IPS-20b (cell line): ENCODE measurements around the gene ARF3.

Source experiments
- H3K27ac ChIP-seq: one replicate; pipeline ENCODE4 v1.5.1; 2013; ENCODE audit warnings: low read length
- H3K27me3 ChIP-seq: 2 replicates; pipeline ENCODE4 v1.6.1; 2013; ENCODE audit warnings: mild to moderate bottlenecking, low read length, inconsistent platforms; ENCODE audit not compliant: insufficient read depth
- H3K36me3 ChIP-seq: 2 replicates; pipeline ENCODE4 v1.6.1; 2013; ENCODE audit warnings: low read depth, mild to moderate bottlenecking, inconsistent platforms, low read length, moderate library complexity; ENCODE audit not compliant: insufficient read depth
- H3K4me1 ChIP-seq: 2 replicates; pipeline ENCODE4 v1.6.1; 2013; ENCODE audit warnings: mild to moderate bottlenecking, control low read depth, inconsistent platforms, low read length, moderate library complexity; ENCODE audit not compliant: insufficient read depth
- H3K4me3 ChIP-seq: 2 replicates; pipeline ENCODE4 v1.5.1; 2013; ENCODE audit warnings: mild to moderate bottlenecking, low read length, inconsistent platforms
- H3K9ac ChIP-seq: 2 replicates; pipeline ENCODE4 v1.6.1; 2013; ENCODE audit warnings: low read depth, mild to moderate bottlenecking, inconsistent platforms, low read length, moderate library complexity
- H3K9me3 ChIP-seq: 2 replicates; pipeline ENCODE4 v1.6.1; 2013; ENCODE audit warnings: mild to moderate bottlenecking, low read depth, low read length, inconsistent platforms; ENCODE audit not compliant: insufficient read depth

ARF3 gene

GRCh38 chr12:48969833-48970701, 12.8 kb upstream of the ARF3 start:
- Histone ChIP-seq H3K4me1 (peaks cover 35% of the 10 kb centered on the region), H3K9ac (no peak overlapping the region), H3K27me3 (peaks cover 96% of the 10 kb centered on the region), H3K4me3 (peak overlapping the region; percentile 65), H3K27ac (no peak overlapping the region), H3K36me3 (no peaks in the 10 kb centered on the region), H3K9me3 (peaks cover 3% of the 10 kb centered on the region; the same call in 1 of the 2 replicates)

- Histone ChIP-seq H3K27me3 (peaks cover 88% of the 10 kb centered on the region), H3K9me3 (peaks cover 3% of the 10 kb centered on the region; the same call in 1 of the 2 replicates), H3K27ac (no peak overlapping the region), H3K4me3 (peak overlapping the region; percentile 65; the same call in 1 of the 2 replicates), H3K4me1 (peaks cover 43% of the 10 kb centered on the region), H3K9ac (no peak overlapping the region), H3K36me3 (no peaks in the 10 kb centered on the region)
Measured at GRCh38 chr12:48969160-48969771, 12.0 kb upstream of the ARF3 start.

- Histone ChIP-seq H3K9ac (no peak overlapping the region), H3K4me3 (peak overlapping the region; percentile 65; the same call in 1 of the 2 replicates), H3K27me3 (peaks cover 80% of the 10 kb centered on the region), H3K4me1 (peaks cover 43% of the 10 kb centered on the region), H3K9me3 (peaks cover 3% of the 10 kb centered on the region; the same call in 1 of the 2 replicates), H3K36me3 (no peaks in the 10 kb centered on the region), H3K27ac (no peak overlapping the region)
Measured at GRCh38 chr12:48968467-48968866, 11.2 kb upstream of the ARF3 start.

GRCh38 chr12:48967991-48968390, 10.7 kb upstream of the ARF3 start:
- no peaks in the 10 kb centered on the region for H3K36me3 ChIP-seq
- H3K4me1 ChIP-seq: peaks cover 43% of the 10 kb centered on the region
- peak overlapping the region; percentile 65; the same call in 1 of the 2 replicates for H3K4me3 ChIP-seq
- no peak overlapping the region for H3K27ac ChIP-seq
- no peak overlapping the region for H3K9ac ChIP-seq
- H3K27me3 ChIP-seq: peaks cover 75% of the 10 kb centered on the region
- peaks cover 3% of the 10 kb centered on the region; the same call in 1 of the 2 replicates for H3K9me3 ChIP-seq

- no peak overlapping the region for H3K27ac ChIP-seq
- peaks cover 43% of the 10 kb centered on the region for H3K4me1 ChIP-seq
- peaks cover 58% of the 10 kb centered on the region for H3K27me3 ChIP-seq
- H3K9me3 ChIP-seq: no peaks in the 10 kb centered on the region
- H3K4me3 ChIP-seq: no peak overlapping the region
- H3K36me3 ChIP-seq: no peaks in the 10 kb centered on the region
- no peak overlapping the region for H3K9ac ChIP-seq
Measured at GRCh38 chr12:48966177-48966895, 9.0 kb upstream of the ARF3 start.

- peaks cover 37% of the 10 kb centered on the region for H3K4me1 ChIP-seq
- peak overlapping the region; percentile 3 for H3K27ac ChIP-seq
- H3K36me3 ChIP-seq: no peaks in the 10 kb centered on the region
- H3K9me3 ChIP-seq: no peaks in the 10 kb centered on the region
- peak overlapping the region; percentile 5; the same call in 1 of the 2 replicates for H3K9ac ChIP-seq
- peak overlapping the region; percentile 23; the same call in 1 of the 2 replicates for H3K4me3 ChIP-seq
- peaks cover 49% of the 10 kb centered on the region for H3K27me3 ChIP-seq
Measured at GRCh38 chr12:48965298-48965838, 8.1 kb upstream of the ARF3 start.

GRCh38 chr12:48961801-48962200, 4.5 kb upstream of the ARF3 start:
- Histone ChIP-seq H3K9me3 (no peaks in the 10 kb centered on the region), H3K27ac (no peak overlapping the region), H3K4me1 (peaks cover 20% of the 10 kb centered on the region)

GRCh38 chr12:48961331-48961730, 4.0 kb upstream of the ARF3 start:
- H3K9me3 ChIP-seq: no peaks in the 10 kb centered on the region
- H3K4me1 ChIP-seq: peaks cover 20% of the 10 kb centered on the region
- H3K9ac ChIP-seq: no peak overlapping the region; the same call in 1 of the 2 replicates
- no peak overlapping the region for H3K27ac ChIP-seq
- H3K4me3 ChIP-seq: no peak overlapping the region
- H3K27me3 ChIP-seq: peaks cover 9% of the 10 kb centered on the region; the same call in 1 of the 2 replicates
- H3K36me3 ChIP-seq: no peaks in the 10 kb centered on the region

More at GRCh38 chr12:48961801-48962200, 4.5 kb upstream of the ARF3 start:
- H3K4me3 ChIP-seq: no peak overlapping the region
- peaks cover 14% of the 10 kb centered on the region for H3K27me3 ChIP-seq
- no peak overlapping the region for H3K9ac ChIP-seq
- no peaks in the 10 kb centered on the region for H3K36me3 ChIP-seq

GRCh38 chr12:48960834-48961233, 3.5 kb upstream of the ARF3 start:
- Histone ChIP-seq H3K9ac (no peak overlapping the region), H3K4me1 (peaks cover 18% of the 10 kb centered on the region), H3K27ac (no peak overlapping the region), H3K4me3 (no peak overlapping the region), H3K27me3 (peaks cover 4% of the 10 kb centered on the region; the same call in 1 of the 2 replicates), H3K36me3 (peaks cover under 1% of the 10 kb centered on the region; the same call in 1 of the 2 replicates), H3K9me3 (no peaks in the 10 kb centered on the region)

GRCh38 chr12:48958049-48958388, 732 bp upstream of the ARF3 start:
- H3K4me1 ChIP-seq: peaks cover 14% of the 10 kb centered on the region; the same call in 1 of the 2 replicates
- H3K9ac ChIP-seq: peak overlapping the region; percentile 94
- H3K27me3 ChIP-seq: no peaks in the 10 kb centered on the region
- H3K9me3 ChIP-seq: no peaks in the 10 kb centered on the region
- peaks cover 28% of the 10 kb centered on the region for H3K36me3 ChIP-seq
- H3K27ac ChIP-seq: peak overlapping the region; percentile 66
- peak overlapping the region; percentile 83 for H3K4me3 ChIP-seq
